ENCODE data around the gene DCBLD2. TPM values are rescaled to one million over a fixed set of nuclear protein-coding genes. Genes with fewer than 3 reads are reported as not detected.

DCBLD2 gene
- total and polyA plus RNA-seq, 2 experiments from 2014 or later, result 16.8 to 27.9 TPM

- Histone ChIP-seq H3K4me3 (no peak overlapping the region), H3K4me1 (ENCODE audit: insufficient read depth) (peaks cover 6% of the 10 kb centered on the region), H3K79me2 (peaks cover 7% of the 10 kb centered on the region), H3K9me2 (replicated peaks; ENCODE audit: insufficient read depth) (no peaks in the 10 kb centered on the region), H4K20me1 (ENCODE audit: insufficient read depth, poor library complexity, severe bottlenecking) (no peaks in the 10 kb centered on the region), H3K36me3 (replicated peaks; ENCODE audit: insufficient read depth, low read depth) (no peaks in the 10 kb centered on the region), H3K27me3 (no peaks in the 10 kb centered on the region), H3K4me2 (no peak overlapping the region), H3K27ac (no peak overlapping the region), H3K9me3 (ENCODE audit: low read depth) (no peaks in the 10 kb centered on the region), H2AFZ (no peak overlapping the region)
- no peak for DNase-seq (ENCODE audit: low spot score)
- TF ChIP-seq EZH2 (IDR thresholded peaks at IDR 0.05; ENCODE audit: borderline replicate concordance) (no peak), CTCF (IDR thresholded peaks at IDR 0.05; ENCODE audit: poor library complexity) (no peak), EZH2phosphoT487 (IDR thresholded peaks at IDR 0.05; ENCODE audit: low read depth, severe bottlenecking, unreplicated experiment) (no peak)
- WGBS (ENCODE audit: low lambda C conversion rate, missing lambda C conversion rate), result 96% methylated on average over 1 of the region's 1 CpG
These were observed 151.1 kb downstream of the DCBLD2 start for GRCh38 chr3:98750276-98750919.

- Histone ChIP-seq H2AFZ (peak overlapping the region; percentile 13), H3K27ac (no peak overlapping the region), H3K27me3 (no peaks in the 10 kb centered on the region), H3K9me2 (replicated peaks; ENCODE audit: insufficient read depth) (no peaks in the 10 kb centered on the region), H3K36me3 (replicated peaks; ENCODE audit: insufficient read depth, low read depth) (no peaks in the 10 kb centered on the region), H3K9me3 (ENCODE audit: low read depth) (no peaks in the 10 kb centered on the region), H3K4me3 (no peak overlapping the region), H4K20me1 (ENCODE audit: insufficient read depth, poor library complexity, severe bottlenecking) (no peaks in the 10 kb centered on the region), H3K79me2 (peaks cover 7% of the 10 kb centered on the region), H3K4me1 (ENCODE audit: insufficient read depth) (peaks cover 6% of the 10 kb centered on the region), H3K4me2 (no peak overlapping the region)
- DNase-seq (ENCODE audit: low spot score), result no peak
- TF ChIP-seq EZH2phosphoT487 (IDR thresholded peaks at IDR 0.05; ENCODE audit: low read depth, severe bottlenecking, unreplicated experiment), result no peak
- no peak for TF ChIP-seq CTCF (IDR thresholded peaks at IDR 0.05; ENCODE audit: poor library complexity)
- TF ChIP-seq EZH2 (IDR thresholded peaks at IDR 0.05; ENCODE audit: borderline replicate concordance), result no peak
- WGBS (ENCODE audit: low lambda C conversion rate, missing lambda C conversion rate), result 39% methylated on average over 4 of the region's 4 CpGs
These were observed 154.6 kb downstream of the DCBLD2 start for GRCh38 chr3:98746882-98747281.

GRCh38 chr3:98746122-98746521, 155.4 kb downstream of the DCBLD2 start:
- H3K4me3 ChIP-seq, result no peak overlapping the region
- no peak for TF ChIP-seq EZH2phosphoT487 (IDR thresholded peaks at IDR 0.05; ENCODE audit: low read depth, severe bottlenecking, unreplicated experiment)
- no peak for TF ChIP-seq CTCF (IDR thresholded peaks at IDR 0.05; ENCODE audit: poor library complexity)
- TF ChIP-seq EZH2 (IDR thresholded peaks at IDR 0.05; ENCODE audit: borderline replicate concordance), result no peak
- no peaks in the 10 kb centered on the region for H4K20me1 ChIP-seq (ENCODE audit: insufficient read depth, poor library complexity, severe bottlenecking)
- no peaks in the 10 kb centered on the region for H3K36me3 ChIP-seq (replicated peaks; ENCODE audit: insufficient read depth, low read depth)
- H3K27me3 ChIP-seq, result no peaks in the 10 kb centered on the region
- H3K9me2 ChIP-seq (replicated peaks; ENCODE audit: insufficient read depth), result no peaks in the 10 kb centered on the region
- no peak overlapping the region for H3K27ac ChIP-seq
- no peak overlapping the region for H2AFZ ChIP-seq
- 73% methylated on average over 4 of the region's 4 CpGs for WGBS (ENCODE audit: low lambda C conversion rate, missing lambda C conversion rate)
- H3K79me2 ChIP-seq, result peaks cover 7% of the 10 kb centered on the region
- H3K9me3 ChIP-seq (ENCODE audit: low read depth), result no peaks in the 10 kb centered on the region
- peaks cover 6% of the 10 kb centered on the region for H3K4me1 ChIP-seq (ENCODE audit: insufficient read depth)
- H3K4me2 ChIP-seq, result no peak overlapping the region
- no peak for DNase-seq (ENCODE audit: low spot score)

Small RNA genes lying within 50 kb of the gene (small RNA-seq; reads per million reads assigned to genes)
- gene RNU6-1263P (not detected), gene RNU6-26P (not detected)

Other genes with a start within 250 kb of the DCBLD2 start
- 15.0 and 16.1 TPM in 2 replicates for gene ST3GAL6, start 138.4 kb downstream of the DCBLD2 start, total RNA-seq
- gene ST3GAL6, start 138.4 kb downstream of the DCBLD2 start, polyA plus RNA-seq, result 9.6 and 13.1 TPM in 2 replicates

Data from hepatocyte (in vitro differentiated cells).